HG03175 (cell line): ENCODE measurements around the gene PEX7.
"Not testable (repeated sequence)": the region's sequence is repeated elsewhere in the genome, so short reads cannot be mapped to it uniquely, and the experiment has no call there.

Experiments used
- ATAC-seq: cut with Tn5 transposase; IDR thresholded peaks from one replicate; pipeline ENCODE4 v1.9.1; 2021; ENCODE audit warnings: mild to moderate bottlenecking, moderate library complexity; ENCODE audit not compliant: unreplicated experiment

PEX7 gene

DNA sequence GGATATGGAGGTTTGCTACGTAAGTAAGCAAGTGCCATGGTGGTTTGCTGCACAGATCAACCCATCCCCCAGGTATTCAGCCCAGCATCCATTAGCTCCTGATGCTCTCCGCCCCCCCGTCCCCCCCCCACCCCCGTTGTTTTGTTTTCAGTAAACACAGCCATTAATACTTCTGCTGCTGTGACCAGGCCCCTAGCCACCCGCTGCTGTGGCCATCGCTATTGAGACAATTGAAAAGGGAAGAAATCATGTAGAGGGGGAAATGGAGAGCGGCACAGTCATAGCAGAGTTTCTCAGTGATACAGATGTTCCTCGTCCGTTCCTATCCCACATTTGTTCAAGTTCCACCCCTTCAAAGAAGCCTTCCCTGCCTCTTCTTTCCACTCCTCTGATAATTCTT lies 124.6 kb downstream of the PEX7 start:
- no peak for ATAC-seq

DNA sequence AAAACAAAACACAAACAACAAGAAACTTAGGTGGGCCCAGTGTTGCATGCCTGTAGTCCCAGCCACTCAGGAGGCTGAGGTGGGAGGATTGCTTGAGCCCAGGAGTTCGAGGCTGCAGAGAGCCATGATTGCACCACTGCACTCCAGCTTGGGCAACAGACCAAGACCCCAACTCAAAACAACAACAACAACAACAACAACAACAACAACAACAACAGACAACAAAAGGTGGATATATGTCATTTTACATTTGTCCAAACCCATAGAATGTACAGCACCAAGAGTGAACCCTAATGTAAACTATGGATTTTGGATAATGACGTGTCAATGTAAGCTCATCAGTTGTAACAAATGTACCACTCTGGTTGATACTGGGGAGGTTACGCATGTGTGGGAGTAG lies 127.6 kb downstream of the PEX7 start:
- not testable (repeated sequence) for ATAC-seq

- ATAC-seq, result no peak
Observed at GRCh38 chr6:136950436-136951126, 128.2 kb downstream of the PEX7 start.

GRCh38 chr6:136952714-136953260 lies 130.4 kb downstream of the PEX7 start:
- ATAC-seq, result no peak

GRCh38 chr6:136955123-136955522 lies 132.7 kb downstream of the PEX7 start:
- ATAC-seq, result no peak

GRCh38 chr6:136956590-136957544 lies 134.5 kb downstream of the PEX7 start:
- no peak for ATAC-seq

- ATAC-seq, result no peak
Observed at GRCh38 chr6:136958168-136958567, 135.8 kb downstream of the PEX7 start.

GRCh38 chr6:136959471-136959891 lies 137.1 kb downstream of the PEX7 start:
- no peak for ATAC-seq

DNA sequence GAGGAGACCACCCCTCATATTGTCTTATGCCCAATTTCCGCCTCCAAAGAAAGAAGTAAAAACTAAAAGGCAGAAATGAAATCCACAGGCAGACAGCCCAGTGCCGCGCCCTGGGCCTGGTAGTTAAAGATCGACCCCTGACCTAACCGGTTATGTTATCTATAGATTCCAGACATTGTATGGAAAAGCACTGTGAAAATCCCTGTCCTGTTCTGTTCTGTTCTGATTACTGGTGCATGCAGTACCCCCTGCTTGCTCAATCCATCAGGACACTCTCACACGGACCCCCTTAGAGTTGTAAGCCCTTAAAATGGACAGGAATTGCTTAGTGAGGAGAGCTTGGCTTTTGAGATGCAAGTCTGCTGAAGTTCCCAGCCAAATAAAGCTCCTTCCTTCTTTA lies 137.5 kb downstream of the PEX7 start:
- not testable (repeated sequence) for ATAC-seq

DNA sequence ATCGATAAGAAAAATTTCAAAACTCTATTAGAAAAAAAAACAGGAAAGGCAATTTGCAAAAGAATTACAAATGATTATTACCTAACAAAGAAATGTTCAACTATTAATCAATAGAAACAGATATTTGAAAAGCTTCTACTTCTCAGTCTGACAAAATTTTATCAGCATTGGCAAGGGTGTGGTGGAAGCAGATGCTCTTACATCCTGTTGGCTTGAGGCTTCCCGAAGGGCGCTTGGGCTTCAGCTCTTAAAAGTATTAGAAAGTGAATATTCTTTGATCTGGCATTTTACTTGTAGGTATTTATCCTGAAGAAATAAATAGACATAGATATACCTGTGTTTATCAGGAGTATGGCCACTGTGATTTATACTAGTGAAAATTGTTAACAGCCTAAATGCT lies 138.4 kb downstream of the PEX7 start:
- ATAC-seq, result no peak

DNA sequence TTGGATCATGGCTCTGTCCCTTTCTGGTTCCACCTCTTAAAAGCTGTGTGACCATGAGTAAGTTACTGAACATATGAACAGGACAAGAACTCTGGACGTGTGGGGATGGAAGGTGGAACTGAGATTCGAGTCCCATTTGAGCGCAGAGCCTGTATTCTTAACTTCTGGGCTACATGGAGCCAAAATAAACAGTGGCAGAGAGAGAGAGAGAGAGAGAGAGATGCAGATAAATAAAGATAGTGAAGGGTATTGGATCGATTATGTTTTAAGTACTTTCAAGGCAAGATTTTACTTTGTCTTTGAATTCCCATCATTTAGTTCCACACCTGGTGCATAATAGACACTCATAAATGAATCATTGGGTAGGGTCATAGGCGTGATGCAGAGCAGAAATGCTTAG lies 139.5 kb downstream of the PEX7 start:
- ATAC-seq, result no peak

GRCh38 chr6:136962661-136963060 lies 140.3 kb downstream of the PEX7 start:
- ATAC-seq, result no peak

DNA sequence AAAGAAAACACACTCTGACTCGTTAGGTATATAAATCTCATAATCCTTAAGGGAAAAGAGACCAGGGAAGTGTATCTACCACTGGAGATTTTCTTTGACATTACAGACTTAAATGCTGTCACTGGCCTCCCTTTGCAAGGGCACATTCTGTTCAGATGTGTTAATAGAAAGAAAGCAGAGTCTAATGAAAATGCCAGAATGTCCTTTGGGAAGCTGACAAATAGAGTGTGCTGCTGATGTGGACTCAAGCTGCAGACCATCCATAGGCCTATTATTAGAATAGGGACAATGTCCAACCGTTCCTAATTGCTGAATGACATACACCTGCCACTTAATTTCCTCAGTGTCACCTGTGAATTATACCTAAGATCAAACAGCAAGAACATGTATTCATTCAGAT lies 140.9 kb downstream of the PEX7 start:
- ATAC-seq, result no peak
